ACHN (cell line): ENCODE data around the gene ZNF485.
"Not testable (repeated sequence)": the region's sequence is repeated elsewhere in the genome, so short reads cannot be mapped to it uniquely, and the experiment has no call there.

Experiments
- DNase-seq: peaks from one replicate; pipeline ENCODE4 v3.0.0-alpha.2; 2015
- in situ Hi-C: cut with HindIII; loops from 2 replicates; pipeline ENCODE4 v1.10.0; 2017; ENCODE audit warnings: low sequenced_read_pairs, low pct_ligation_motif_present, low pct_unique_long_range_greater_than_20kb

Gene ZNF485

DNA sequence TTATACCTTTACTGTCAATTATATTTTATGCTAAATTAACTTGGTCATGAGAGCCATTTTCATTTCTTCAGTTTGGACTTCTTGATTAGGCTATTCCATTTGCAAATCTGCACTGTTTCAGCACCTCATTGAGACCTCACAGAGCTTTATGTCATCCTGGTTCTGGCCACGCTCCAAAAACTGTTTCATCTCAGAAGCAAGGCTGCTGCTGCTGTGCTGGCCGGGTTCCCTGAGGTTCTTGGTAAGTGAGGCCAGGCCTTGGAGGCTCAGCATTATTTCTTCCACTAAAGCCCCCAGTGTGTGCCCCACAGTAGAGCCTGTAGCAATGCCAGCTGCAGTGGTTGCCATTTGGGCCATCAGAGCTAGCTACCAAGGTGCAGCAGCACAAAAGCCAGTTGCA lies 7.8 kb upstream of the ZNF485 start:
- in situ Hi-C loops, result no loop called here
- DNase-seq, result no peak

DNA sequence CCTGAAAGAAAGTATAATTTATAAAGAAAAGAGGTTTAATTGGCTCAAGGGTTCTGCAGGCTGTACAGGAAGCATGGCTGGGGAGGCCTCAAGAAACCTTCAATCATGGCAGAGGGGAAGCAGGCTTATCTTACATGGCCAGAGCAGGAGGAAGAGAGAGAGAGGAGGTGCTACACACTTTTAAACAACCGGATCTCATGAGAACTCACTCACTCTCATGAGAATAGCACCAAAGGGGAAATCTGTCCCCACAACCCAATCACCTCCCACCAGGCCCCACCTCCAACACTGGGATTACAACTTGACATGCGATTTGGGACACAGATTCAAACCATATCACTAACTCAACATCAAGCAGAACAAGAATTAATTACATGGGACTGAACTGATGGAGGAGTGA lies 6.9 kb upstream of the ZNF485 start:
- in situ Hi-C loops, result no loop called here

DNA sequence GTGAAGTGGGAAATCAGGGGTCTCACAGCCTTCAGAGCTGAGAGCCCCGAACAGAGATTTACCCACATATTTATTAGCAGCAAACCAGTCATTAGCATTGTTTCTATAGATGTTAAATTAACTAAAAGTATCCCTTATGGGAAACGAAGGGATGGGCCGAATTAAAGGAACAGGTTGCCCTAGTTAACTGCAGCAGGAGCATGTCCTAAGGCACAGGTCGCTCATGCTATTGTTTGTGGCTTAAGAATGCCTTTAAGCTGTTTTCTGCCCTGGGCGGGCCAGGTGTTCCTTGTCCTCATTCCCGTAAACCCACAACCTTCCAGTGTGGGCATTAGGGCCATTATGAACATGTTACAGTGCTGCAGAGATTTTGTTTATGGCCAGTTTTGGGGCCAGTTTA lies 4.7 kb upstream of the ZNF485 start:
- DNase-seq, in situ Hi-C loops: not testable (repeated sequence)

More for the DNA sequence above, 6.9 kb upstream of the ZNF485 start:
- no peak for DNase-seq

DNA sequence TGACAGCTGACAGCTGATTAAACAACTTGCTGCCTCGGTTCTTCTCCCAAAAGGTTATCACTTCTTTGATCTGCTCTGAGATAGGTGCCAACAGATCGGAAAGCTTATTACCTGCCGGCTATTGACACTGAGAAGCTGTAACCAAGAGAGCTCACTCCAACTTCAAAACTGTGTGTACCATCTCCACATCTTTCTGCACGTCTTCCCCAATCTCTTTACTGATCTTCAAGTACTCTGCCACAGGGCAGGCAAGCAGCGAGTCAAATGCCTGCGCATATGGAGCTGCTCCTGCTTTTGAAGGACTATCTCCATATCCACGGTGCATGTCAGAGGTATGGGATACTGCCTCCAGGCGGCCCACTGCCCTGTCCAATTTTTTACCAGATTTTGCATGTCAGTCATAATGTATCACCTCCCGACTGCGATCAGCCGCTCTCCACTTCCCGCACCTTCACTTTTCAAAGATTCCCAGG lies 352 bp upstream of the ZNF485 start:
- in situ Hi-C loops, result no loop called here
- DNase-seq, result no peak

DNA sequence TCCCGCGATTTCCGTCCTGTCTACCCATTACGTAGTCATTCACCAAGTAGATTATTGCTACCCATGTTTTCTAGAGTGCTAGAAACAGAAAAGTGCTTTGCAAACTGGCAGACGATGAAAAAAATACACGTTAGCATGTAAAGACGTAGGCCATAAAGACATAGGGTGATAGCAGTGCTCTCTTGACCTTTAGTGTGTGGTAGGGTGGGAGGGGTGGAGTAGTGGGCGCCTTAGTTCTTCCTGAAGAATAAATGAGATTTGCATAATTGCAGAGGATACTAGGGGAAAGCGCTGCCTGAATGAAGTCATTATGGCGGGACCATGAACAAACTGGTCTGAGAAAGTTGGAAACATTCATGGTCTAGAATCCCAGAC lies 948 bp downstream of the ZNF485 start:
- in situ Hi-C loops, result no loop called here
- DNase-seq, result no peak

DNA sequence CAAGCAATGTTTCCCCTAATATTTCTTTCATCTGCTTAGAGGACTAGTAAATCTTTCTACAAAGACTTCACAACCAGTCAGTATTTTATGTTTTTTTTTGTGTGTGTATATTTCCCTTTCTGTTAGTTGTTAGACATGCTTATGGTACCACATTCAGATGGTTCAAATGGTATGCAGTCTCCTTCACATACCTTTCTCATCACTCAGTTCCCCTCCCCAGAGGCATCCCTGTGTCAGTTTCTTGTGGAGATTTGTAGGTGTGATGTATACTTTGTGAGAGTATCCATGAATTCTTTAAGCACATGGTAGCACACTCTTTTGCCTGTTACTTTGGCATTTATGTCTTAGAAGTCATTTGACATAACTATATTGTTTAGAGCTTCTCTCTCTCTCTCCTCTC lies 4.4 kb downstream of the ZNF485 start:
- in situ Hi-C loops, result no loop called here
- DNase-seq, result no peak

DNA sequence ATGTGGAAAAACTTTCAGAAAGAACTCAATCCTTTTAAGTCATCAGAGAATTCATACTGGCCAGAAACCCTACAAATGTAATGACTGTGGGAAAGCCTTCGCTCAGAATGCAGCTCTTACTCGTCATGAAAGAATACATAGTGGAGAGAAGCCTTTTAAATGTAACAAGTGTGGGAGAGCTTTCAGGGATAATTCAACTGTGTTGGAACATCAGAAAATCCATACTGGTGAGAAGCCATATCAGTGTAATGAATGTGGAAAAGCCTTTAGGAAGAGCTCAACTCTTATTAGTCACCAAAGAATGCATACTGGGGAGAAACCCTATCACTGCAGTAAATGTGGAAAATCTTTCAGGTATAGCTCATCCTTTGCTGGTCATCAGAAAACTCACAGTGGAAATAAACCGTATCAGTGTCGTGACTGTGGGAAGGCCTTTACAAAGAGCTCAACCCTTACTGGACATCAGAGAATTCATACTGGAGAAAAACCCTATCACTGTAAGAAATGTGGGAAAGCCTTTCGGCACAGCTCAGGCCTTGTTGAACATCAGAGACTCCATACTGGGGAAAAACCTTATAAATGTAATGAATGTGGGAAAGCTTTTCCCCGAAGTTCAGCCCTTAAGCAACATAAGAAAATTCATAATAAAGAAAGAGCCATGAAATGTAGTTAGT lies 10.6 kb downstream of the ZNF485 start:
- no peak for DNase-seq

DNA sequence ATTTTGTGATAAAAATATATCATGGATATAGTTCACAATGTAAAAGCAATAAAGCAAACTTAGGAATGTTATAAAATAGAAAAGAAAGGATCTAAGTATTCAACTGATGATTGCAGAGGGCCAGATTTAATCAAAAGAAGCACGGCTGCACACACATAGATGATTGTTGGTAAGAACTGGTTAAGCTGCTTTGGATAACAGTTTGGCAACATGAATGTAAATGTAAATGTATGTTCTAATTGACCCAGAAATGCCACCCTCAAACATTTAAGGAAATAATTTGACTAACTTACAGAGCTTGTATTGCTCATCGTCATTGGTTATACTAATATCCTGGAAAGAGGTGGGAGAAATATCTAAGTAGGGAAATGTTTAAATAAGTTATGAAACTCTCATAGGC lies 13.1 kb downstream of the ZNF485 start:
- no peak for DNase-seq
- in situ Hi-C loops, result no loop called here

More for the DNA sequence above, 10.6 kb downstream of the ZNF485 start:
- in situ Hi-C loops, result no loop called here

DNA sequence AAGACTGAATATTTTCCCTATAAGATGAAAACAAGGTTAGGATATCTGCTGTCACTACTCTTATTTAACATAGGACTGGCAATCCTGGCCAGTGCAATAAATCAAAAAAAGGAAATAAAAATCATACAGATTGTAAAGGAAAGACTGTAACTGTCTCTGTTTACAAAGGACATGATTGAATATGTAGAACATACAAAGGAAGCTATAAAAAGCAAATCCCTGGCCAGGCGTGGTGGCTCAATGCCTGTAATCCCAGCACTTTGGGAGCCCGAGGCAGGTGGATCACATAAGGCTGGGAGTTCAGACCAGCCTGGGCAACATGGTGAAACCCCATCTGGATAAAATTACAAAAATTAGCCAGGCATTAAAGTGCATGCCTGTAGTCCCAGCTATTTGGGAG lies 15.8 kb downstream of the ZNF485 start:
- in situ Hi-C loops, result no loop called here

DNA sequence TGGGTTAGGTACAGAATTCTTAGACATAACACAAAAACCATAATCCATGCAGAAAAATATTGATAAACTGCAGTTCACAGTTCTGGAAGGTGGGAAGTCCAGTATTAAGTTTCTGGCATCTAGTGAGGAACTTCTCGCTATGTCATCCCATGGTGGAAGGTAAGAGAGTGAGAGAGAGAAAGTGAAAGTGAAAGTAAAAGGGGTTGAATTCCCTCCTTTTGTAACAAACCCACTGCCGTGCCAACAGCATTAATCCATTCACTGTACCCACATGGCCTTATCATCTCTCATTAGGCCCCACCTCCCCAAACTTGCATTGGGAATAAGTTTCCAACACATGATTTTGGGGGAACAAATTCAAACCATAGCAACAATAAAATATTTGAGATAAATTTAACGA lies 17.1 kb downstream of the ZNF485 start:
- in situ Hi-C loops, result no loop called here

More for the DNA sequence above, 15.8 kb downstream of the ZNF485 start:
- no peak for DNase-seq

DNA sequence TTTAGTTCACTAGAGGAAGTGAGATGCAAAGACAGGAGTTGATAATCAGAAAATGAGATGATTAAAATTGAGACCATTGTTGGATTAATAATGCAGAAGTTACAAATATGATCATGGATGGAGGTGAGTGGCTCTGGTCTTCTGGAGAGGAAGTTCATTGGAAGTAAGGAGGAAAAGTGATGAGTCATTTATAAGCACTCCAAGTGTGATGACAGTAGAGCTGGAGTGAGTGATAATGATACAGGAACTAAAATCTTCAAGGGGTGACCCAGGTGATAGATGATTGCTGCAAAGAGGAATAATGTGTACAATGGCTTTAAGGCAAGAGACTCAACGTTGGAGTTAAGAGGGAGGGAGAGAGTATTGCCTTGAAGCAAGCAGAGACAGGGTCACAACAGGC lies 21.7 kb downstream of the ZNF485 start:
- in situ Hi-C loops, result no loop called here
- DNase-seq, result no peak

More for the DNA sequence above, 17.1 kb downstream of the ZNF485 start:
- DNase-seq, result peak; percentile 28

DNA sequence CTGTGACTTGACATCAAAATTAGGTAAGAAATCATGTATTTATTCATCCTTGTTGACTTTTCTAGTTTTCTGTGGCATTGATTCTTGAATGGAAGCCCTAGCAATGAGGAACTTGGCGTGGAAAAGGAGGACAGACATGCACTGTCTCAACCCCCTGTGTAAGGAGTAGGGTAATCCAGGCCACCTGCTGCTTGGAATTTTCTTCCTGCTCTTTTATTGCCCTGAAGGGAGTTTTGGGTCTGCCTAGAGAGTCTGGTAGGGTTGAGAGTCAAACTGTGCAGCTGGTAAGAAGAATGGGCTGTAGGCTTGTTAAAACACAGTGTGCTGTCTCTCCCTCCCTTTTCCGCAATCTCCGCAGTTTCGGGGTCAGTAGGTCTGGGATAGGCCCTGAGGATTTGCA lies 22.7 kb downstream of the ZNF485 start:
- in situ Hi-C loops, result no loop called here
- no peak for DNase-seq

DNA sequence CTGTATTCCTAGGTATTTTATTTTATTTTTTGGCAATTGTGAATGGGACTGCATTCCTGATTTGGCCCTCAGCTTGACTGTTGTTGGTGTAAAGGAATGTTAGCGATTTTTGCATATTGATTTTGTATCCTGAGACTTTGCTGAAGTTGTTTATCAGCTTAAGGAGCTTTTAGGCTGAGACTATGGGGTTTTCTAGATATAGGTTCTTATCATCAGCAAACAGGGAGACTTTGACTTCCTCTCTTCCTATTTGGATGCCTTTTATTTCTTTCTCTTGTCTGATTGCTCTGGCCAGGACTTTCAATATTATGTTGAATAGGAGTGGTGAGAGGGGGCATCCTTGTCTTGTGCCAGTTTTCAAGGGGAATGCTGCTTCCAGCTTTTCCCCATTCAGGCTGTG lies 29.6 kb downstream of the ZNF485 start:
- DNase-seq, in situ Hi-C loops: not testable (repeated sequence)

DNA sequence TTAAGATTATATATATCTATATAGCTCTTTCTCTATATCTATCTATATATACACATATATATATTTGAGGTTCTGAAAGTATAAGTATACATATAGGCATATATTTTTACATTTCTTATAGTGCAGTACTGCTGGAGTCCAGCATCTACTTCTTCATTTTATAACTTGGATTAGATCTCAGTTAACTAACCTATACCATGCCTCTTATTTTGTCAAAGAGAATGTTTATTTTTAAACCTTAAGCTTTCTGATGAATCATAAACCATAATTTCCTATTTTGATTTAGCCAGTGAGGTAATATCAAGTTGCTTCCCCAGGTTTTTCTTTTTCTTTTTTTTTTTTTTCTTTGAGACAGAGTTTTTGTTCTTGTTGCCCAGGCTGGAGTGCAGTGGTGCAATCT lies 34.4 kb downstream of the ZNF485 start:
- in situ Hi-C loops, result no loop called here
- no peak for DNase-seq

DNA sequence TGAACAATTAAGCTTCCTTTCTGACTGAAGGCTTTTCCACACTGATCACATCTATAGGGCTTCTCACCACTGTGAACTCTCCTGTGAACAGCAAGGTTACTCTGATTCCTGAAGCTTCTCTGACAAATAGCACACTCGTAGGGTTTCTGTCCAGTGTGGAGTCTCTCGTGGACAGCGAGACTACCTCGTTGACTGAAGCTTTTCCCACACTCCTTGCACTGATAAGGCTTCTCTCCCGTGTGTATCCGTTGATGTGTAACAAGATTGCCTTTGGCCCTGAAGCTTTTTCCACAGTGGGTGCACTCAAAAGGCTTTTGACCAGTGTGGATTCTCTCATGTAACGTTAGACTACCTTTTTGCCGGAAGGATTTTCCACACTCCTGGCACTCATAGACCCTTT lies 38.0 kb downstream of the ZNF485 start:
- peak; percentile 33 for DNase-seq
- in situ Hi-C loops, result no loop called here

DNA sequence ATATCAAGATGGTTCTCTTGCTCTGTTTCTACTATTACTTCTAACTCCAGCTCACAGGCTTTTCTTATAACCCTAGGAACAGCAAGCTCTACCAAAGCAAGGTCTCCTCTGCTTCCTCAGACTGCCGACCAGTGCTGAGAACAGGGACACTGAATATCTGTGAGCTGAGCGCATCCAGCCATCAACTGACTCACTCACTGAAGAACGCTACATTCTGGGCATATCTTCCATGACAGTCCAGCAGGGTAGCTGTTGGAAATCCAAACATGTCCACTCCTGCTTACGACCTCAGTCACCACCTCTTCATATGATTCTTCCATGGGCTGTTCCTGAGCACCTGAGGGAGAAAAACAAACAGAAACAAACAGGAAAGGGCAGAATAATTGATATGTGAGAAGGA lies 39.6 kb downstream of the ZNF485 start:
- DNase-seq, result no peak
- in situ Hi-C loops, result no loop called here

DNA sequence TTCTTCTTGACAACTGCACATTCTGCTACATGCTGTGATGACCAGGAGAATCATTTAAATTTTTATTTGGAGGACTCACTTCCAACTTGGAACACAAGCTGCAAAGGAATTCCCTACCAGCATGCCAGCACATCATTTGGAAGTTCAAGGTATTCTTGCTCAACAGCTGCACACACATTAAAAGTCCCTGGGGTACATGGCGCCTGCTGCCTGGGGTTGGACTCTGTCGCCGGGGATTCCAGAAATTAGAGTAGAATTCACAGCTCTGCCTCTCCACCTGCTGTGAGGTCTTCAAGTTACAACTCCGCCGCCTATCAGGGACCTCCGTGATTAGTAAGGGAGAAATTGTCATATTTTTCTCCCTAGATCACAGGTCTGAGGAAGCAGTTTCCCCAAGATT lies 41.3 kb downstream of the ZNF485 start:
- DNase-seq, result no peak
- in situ Hi-C loops, result no loop called here

DNA sequence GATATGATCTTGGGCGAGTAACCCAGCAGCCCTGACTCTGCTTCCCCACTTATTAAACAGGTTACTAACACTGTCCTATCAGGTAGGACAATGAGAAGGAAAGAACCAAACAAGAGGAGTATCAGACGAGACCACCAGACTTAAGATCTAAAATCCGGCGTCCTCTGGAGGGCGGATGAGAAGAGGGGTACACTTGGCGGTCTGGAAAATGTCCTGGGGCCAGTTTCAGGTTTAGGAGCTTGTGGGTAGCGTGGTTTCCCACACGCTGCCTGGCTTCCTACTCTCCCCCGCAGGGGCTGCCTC lies 41.8 kb downstream of the ZNF485 start:
- DNase-seq, result no peak
- in situ Hi-C loops, result no loop called here

DNA sequence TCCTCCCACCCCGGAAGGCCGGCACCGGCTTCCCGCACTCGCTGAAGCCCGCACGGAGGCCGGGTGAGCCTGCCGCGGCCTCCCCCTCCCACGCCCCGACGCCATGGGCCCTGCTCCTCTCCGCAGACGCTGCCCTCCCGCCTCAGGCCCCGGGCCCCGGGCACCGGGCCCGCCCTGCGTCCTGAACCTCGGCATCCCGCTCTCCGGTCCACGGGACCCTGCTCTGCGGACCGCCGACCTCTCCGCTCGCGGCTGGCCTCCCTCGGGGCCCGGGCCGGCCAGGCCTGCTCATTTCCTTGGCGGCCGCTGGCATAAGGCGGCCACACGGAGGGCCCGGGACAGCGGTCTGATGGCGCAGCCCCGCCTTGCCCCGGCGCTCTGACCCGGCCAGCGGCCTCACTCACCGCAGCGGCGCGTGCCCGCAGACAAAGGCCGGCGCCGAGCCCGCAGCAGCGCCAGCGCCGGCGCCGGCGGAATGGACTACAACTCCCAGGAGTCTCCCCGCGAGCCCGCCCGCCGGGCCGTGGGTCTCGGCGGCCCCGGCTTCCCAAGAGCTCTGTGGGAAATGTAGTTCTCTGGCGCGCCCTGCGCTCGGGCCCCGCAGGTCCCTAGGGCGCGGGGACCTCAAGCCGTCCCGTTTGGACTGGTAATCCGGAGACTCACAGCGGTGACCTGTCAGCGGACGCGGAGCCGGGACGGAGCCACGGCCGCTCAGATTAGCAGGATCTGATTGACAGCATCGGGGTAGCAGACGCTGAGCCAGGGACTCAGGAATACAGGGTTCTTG lies 42.4 kb downstream of the ZNF485 start, which contains the start of gene ZNF32:
ZNF32 (minus strand) TSS at position 484 of the 787 bp plus-strand sequence. CDS start 2,748 bp downstream, outside the sequence.
- in situ Hi-C loops, result no loop called here
- peak; percentile 82 for DNase-seq

DNA sequence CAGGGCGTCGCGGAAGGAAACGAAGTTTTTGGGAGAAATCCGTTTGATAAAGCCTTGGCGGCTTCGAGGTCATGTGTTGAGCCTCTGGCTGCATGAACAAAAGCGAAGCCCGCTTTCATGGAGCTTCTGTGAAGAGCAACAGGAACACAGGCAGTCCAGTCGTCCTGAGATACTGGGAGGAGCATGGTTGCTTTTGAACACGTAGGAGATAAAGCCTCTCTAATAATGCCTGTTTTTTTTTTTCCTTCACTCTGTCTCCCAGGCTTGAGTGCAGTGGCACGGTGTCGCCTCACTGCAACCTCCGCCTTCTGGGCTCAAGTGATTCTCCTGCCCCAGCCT lies 42.9 kb downstream of the ZNF485 start:
- no peak for DNase-seq
- in situ Hi-C loops, result no loop called here
